GM12865 (cell line): Measurements from ENCODE around the gene TNFSF10.
A peak's percentile ranks its signal among the peaks of the same experiment; 100 is the strongest.

ENCODE experiments used
- DNase-seq: peaks from one replicate; pipeline ENCODE4 v3.0.0; 2010; ENCODE audit warnings: low read depth
- H3K4me3 ChIP-seq: 2 replicates; pipeline ENCODE4 v1.5.1; 2011; ENCODE audit warnings: mild to moderate bottlenecking, low read depth, low read length, control low read depth
- TF ChIP-seq, protein P1 (sequence below): IDR thresholded peaks from 2 replicates; pipeline ENCODE4 v1.5.1; 2011; ENCODE audit warnings: low read length, control low read depth, low read depth, inconsistent platforms; ENCODE audit not compliant: insufficient read depth; ENCODE audit errors: missing control alignments

The TNFSF10 gene

GRCh38 chr3:172552607-172553006, 29.4 kb upstream of the TNFSF10 start:
- H3K4me3 ChIP-seq = no peak overlapping the region
- TF ChIP-seq, protein P1, sequence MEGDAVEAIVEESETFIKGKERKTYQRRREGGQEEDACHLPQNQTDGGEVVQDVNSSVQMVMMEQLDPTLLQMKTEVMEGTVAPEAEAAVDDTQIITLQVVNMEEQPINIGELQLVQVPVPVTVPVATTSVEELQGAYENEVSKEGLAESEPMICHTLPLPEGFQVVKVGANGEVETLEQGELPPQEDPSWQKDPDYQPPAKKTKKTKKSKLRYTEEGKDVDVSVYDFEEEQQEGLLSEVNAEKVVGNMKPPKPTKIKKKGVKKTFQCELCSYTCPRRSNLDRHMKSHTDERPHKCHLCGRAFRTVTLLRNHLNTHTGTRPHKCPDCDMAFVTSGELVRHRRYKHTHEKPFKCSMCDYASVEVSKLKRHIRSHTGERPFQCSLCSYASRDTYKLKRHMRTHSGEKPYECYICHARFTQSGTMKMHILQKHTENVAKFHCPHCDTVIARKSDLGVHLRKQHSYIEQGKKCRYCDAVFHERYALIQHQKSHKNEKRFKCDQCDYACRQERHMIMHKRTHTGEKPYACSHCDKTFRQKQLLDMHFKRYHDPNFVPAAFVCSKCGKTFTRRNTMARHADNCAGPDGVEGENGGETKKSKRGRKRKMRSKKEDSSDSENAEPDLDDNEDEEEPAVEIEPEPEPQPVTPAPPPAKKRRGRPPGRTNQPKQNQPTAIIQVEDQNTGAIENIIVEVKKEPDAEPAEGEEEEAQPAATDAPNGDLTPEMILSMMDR = no peak
- no peak for DNase-seq

GRCh38 chr3:172551874-172552273, 28.6 kb upstream of the TNFSF10 start:
- TF ChIP-seq, protein P1 = no peak
- no peak for DNase-seq
- H3K4me3 ChIP-seq = no peak overlapping the region

GRCh38 chr3:172550347-172550943, 27.2 kb upstream of the TNFSF10 start:
- DNase-seq = peak; percentile 35
- TF ChIP-seq, protein P1 = no peak
- no peak overlapping the region for H3K4me3 ChIP-seq

DNA sequence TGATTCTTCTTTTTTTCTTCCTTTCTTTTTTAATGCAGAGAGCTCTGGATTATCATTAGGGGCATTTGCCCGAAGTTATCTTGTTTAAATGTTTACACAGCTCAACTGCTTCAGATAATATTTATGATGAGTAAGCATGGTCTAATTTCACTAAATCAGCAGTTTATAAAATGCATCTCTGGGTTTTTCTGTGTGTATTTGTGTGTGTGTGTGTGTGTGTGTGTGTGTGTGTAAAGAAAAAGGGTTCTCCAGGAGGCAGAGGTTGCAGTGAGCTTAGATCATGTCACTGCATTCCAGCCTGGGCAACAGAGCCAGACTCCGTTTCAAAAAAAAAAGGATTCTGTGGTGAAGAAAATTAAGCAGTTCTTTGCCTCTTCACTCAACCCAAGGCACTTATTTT, 25.9 kb upstream of the TNFSF10 start:
- TF ChIP-seq, protein P1 = no peak

DNA sequence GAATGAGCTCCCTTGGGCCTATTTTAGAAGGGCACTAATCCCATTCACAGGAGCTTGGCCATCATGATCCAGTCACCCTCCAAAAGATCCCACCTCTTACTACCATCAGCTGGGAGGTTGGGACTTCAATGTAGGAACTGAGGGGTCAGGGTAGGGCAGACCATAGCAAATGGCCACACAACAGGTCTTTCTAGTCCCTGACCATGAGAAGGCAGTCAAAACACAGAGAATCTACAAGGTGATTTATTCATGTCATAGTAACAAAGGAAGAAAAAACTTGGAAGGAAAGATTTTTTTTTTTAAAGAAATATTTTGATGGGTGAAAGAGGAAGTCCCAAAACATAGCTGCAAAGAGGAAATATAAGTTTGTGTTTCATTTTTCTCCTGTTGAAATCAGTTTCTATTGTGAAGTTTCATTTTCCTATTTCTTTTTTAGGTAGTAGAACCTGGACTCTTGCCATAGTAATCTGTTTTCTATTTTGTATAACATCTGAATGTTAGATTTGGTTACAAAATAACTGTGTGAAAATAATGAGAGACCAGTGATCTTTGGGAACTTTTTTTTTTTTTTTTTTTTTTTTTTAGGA, 23.5 kb upstream of the TNFSF10 start:
- no peak overlapping the region for H3K4me3 ChIP-seq
- DNase-seq = no peak
- TF ChIP-seq, protein P1 = no peak

More for the DNA sequence above, 25.9 kb upstream of the TNFSF10 start:
- no peak overlapping the region for H3K4me3 ChIP-seq
- DNase-seq = no peak

DNA sequence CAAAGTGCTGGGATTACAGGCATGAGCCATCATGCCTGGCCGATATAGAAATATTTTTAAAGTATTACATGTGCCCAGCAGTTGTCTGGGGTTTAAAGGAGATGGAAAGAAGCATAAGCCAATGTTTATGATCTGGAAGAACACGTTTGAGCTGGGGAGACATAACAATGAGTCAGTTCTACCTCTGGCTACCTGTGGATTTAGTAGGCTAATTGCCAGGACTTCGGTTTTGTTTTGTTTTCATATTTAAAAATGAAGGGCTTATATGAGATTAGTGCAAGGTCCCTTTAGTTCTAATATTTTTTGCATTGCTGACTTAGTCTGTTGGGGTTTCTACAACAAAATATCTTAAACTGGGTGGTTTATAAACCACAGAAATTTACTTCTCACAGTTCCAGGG, 22.9 kb upstream of the TNFSF10 start:
- H3K4me3 ChIP-seq = no peak overlapping the region
- TF ChIP-seq, protein P1 = no peak
- DNase-seq = no peak

DNA sequence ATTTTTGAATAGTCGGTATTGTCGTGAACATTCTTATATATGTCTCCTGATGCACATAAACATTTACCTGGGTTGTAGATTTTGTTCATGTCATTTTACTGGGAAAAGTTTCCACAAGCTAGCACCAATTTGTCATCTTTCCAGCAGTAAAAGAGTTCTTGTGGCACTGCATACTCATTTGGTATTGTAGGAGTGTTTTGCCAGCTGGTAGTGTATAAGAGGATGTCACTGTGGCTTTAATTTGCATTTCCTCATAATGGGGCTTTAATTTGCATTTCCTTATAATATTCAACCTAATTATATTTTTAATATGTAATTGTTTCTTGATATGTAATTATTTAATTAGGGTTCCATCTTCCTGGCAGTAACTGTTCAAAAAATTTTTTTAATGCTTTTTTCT, 21.2 kb upstream of the TNFSF10 start:
- DNase-seq = no peak
- no peak overlapping the region for H3K4me3 ChIP-seq
- TF ChIP-seq, protein P1 = no peak
